Measurements from ENCODE around the gene CADPS2.
"Not testable (repeated sequence)": the region's sequence is repeated elsewhere in the genome, so short reads cannot be mapped to it uniquely, and the experiment has no call there.

GRCh38 chr7:122834571-122834942, 51.7 kb downstream of the CADPS2 start:
- TF ChIP-seq, protein P1, sequence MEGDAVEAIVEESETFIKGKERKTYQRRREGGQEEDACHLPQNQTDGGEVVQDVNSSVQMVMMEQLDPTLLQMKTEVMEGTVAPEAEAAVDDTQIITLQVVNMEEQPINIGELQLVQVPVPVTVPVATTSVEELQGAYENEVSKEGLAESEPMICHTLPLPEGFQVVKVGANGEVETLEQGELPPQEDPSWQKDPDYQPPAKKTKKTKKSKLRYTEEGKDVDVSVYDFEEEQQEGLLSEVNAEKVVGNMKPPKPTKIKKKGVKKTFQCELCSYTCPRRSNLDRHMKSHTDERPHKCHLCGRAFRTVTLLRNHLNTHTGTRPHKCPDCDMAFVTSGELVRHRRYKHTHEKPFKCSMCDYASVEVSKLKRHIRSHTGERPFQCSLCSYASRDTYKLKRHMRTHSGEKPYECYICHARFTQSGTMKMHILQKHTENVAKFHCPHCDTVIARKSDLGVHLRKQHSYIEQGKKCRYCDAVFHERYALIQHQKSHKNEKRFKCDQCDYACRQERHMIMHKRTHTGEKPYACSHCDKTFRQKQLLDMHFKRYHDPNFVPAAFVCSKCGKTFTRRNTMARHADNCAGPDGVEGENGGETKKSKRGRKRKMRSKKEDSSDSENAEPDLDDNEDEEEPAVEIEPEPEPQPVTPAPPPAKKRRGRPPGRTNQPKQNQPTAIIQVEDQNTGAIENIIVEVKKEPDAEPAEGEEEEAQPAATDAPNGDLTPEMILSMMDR (IDR thresholded peaks at IDR 0.05) = not testable (repeated sequence)
- not testable (repeated sequence) for TF ChIP-seq EZH2 (IDR thresholded peaks at IDR 0.05; ENCODE audit: borderline replicate concordance, insufficient read depth, low read depth, low read length, poor library complexity, severe bottlenecking)
